ENCODE results near the gene SEMA3A. TPM values are rescaled to one million over a fixed set of nuclear protein-coding genes. Genes with fewer than 3 reads are reported as not detected.
"Not testable (repeated sequence)": the region's sequence is repeated elsewhere in the genome, so short reads cannot be mapped to it uniquely, and the experiment has no call there.

The SEMA3A gene
- total RNA-seq, 1 donor from 2014 or later = 77.1 TPM

DNA sequence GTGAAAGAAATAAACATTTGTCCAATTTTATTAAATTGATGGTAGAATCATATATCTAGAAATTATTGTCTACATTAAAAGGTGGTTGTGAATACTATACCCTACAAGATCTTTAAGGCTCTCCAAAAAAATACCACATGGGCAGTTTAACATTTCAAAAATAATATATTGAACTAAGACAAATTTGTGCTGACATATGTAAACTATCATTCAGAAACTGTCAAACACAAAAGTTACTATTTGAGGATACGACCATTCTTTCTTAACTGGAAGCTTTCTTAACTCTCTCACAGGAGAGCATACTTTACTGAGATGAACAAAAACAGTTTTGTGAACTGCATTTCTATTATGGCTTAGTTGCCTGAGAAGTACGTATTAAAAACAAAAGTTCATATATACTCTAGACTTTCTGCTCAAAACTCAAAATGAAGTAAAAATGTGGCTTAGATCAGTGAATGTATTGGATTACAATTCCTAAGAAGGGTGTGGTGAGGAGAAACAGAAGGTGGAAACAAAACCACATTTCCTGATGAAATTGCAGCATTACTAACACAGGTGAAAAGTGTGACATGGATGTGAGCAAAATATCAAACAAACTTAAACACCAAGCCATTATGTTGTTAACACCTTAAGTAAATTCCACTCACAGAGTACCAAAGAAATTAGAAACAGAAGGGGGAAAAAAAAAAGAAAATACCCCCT lies 138.5 kb downstream of the SEMA3A start:
- no peaks in the 10 kb centered on the region for H3K27me3 Mint-ChIP-seq
- peak overlapping the region; percentile 44 for H3K27ac Mint-ChIP-seq

GRCh38 chr7:84055199-84055598 lies 139.4 kb downstream of the SEMA3A start:
- DNase-seq (ENCODE audit: extremely low spot score, unreplicated experiment); H3K27me3 Mint-ChIP-seq; H3K4me1 Mint-ChIP-seq (ENCODE audit: unreplicated experiment); H3K9me3 Mint-ChIP-seq; H3K4me3 Mint-ChIP-seq; H3K27ac Mint-ChIP-seq: not testable (repeated sequence)
- peaks cover 14% of the 10 kb centered on the region for H3K36me3 Mint-ChIP-seq

More for the DNA sequence above, 138.5 kb downstream of the SEMA3A start:
- H3K9me3 Mint-ChIP-seq = no peaks in the 10 kb centered on the region
- no peak for DNase-seq (ENCODE audit: extremely low spot score, unreplicated experiment)
- peaks cover 5% of the 10 kb centered on the region for H3K4me1 Mint-ChIP-seq (ENCODE audit: unreplicated experiment)
- H3K36me3 Mint-ChIP-seq = peaks cover 14% of the 10 kb centered on the region
- TF ChIP-seq CTCF (conservative IDR thresholded peaks at IDR 0.05) = no peak
- H3K4me3 Mint-ChIP-seq = peak overlapping the region; percentile 34

GRCh38 chr7:84049071-84049836 lies 145.3 kb downstream of the SEMA3A start:
- Mint-ChIP-seq H3K36me3 (peaks cover 14% of the 10 kb centered on the region), H3K4me1 (ENCODE audit: unreplicated experiment) (peaks cover 13% of the 10 kb centered on the region), H3K9me3 (no peaks in the 10 kb centered on the region), H3K27me3 (no peaks in the 10 kb centered on the region), H3K27ac (no peak overlapping the region), H3K4me3 (no peak overlapping the region)
- DNase-seq (ENCODE audit: extremely low spot score, unreplicated experiment) = no peak
- TF ChIP-seq CTCF (conservative IDR thresholded peaks at IDR 0.05) = no peak

DNA sequence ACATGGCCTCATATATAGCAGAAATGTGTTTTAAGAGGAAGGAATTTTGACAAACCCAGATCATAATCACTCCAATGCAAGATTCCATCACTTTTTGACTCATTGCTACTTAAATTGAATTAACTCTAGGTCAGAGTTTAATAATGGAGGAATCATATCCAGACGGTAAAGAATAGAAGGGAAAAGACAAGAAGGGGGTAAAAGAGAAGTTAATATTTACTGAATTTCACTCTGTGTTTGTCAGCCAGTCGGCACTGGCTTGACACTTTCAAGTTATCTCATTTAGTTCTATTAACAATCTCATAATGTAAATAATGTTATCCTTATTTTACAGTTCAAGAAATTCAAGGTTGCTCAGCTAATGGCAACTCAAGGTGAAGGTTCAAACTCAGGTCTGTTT lies 147.5 kb downstream of the SEMA3A start:
- DNase-seq (ENCODE audit: extremely low spot score, unreplicated experiment) = no peak
- peaks cover 14% of the 10 kb centered on the region for H3K36me3 Mint-ChIP-seq
- H3K9me3 Mint-ChIP-seq = no peaks in the 10 kb centered on the region
- no peak overlapping the region for H3K27ac Mint-ChIP-seq
- H3K4me1 Mint-ChIP-seq (ENCODE audit: unreplicated experiment) = peaks cover 30% of the 10 kb centered on the region
- TF ChIP-seq CTCF (conservative IDR thresholded peaks at IDR 0.05) = no peak
- no peaks in the 10 kb centered on the region for H3K27me3 Mint-ChIP-seq
- H3K4me3 Mint-ChIP-seq = peak overlapping the region; percentile 34

GRCh38 chr7:84044834-84045233 lies 149.8 kb downstream of the SEMA3A start:
- no peak for DNase-seq (ENCODE audit: extremely low spot score, unreplicated experiment)
- Mint-ChIP-seq H3K4me1 (ENCODE audit: unreplicated experiment) (peaks cover 44% of the 10 kb centered on the region), H3K4me3 (no peak overlapping the region), H3K27me3 (no peaks in the 10 kb centered on the region), H3K9me3 (no peaks in the 10 kb centered on the region), H3K36me3 (peaks cover 14% of the 10 kb centered on the region), H3K27ac (no peak overlapping the region)
- TF ChIP-seq CTCF (conservative IDR thresholded peaks at IDR 0.05) = no peak

DNA sequence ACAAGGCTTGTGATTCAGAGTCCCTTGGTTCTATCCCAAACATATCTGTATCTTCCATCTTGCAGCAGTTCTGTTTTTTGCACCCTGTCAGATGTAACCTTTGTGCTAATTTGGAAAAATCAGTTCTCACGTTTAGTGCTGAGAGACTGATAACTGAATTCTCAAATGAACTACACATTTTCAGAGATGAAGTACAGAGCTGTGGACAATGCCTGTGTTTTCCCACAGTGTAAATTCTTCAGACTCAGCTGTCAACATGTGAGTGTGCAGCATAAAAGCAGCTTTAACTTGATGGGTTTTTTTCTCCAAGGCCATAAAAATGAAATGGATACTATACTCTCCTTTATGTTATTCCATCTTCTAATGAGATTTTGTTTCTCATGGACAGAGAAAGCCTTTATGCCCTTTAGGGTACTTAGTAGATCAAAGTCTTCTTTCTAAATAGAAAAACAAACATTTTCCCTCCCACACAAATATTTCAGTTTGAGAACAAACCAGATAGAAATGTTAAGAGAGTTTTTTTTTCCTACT lies 150.9 kb downstream of the SEMA3A start:
- H3K4me1 Mint-ChIP-seq (ENCODE audit: unreplicated experiment) = peaks cover 51% of the 10 kb centered on the region
- H3K36me3 Mint-ChIP-seq = peaks cover 14% of the 10 kb centered on the region
- no peak overlapping the region for H3K4me3 Mint-ChIP-seq
- TF ChIP-seq CTCF (conservative IDR thresholded peaks at IDR 0.05) = no peak
- H3K27me3 Mint-ChIP-seq = no peaks in the 10 kb centered on the region
- DNase-seq (ENCODE audit: extremely low spot score, unreplicated experiment) = no peak
- no peaks in the 10 kb centered on the region for H3K9me3 Mint-ChIP-seq
- no peak overlapping the region for H3K27ac Mint-ChIP-seq

Data from type B pancreatic cell (in vitro differentiated cells).